NCI-H1417 (cell line): Measurements from ENCODE around the gene RNH1.

ENCODE experiments used
- DNase-seq, 3 experiments: peaks; one replicate each; lab custom pipeline; 2025; lab: John Stamatoyannopoulos, UW

RNH1 gene

GRCh38 chr11:499201-500076 lies 7.6 kb downstream of the RNH1 start:
- no peak for DNase-seq

- DNase-seq = no peak
Measured at GRCh38 chr11:498297-499181, 8.5 kb downstream of the RNH1 start.

- no peak for DNase-seq
Measured at GRCh38 chr11:497565-498296, 9.3 kb downstream of the RNH1 start.

- DNase-seq = no peak
Measured at GRCh38 chr11:496834-497564, 10.0 kb downstream of the RNH1 start.

GRCh38 chr11:495537-495931 lies 11.5 kb downstream of the RNH1 start:
- DNase-seq = no peak

- no peak for DNase-seq
Measured at GRCh38 chr11:494761-495536, 12.1 kb downstream of the RNH1 start.

- DNase-seq = peak in 1 of 3 experiments; percentile 32
Measured at GRCh38 chr11:492427-493226, 14.4 kb downstream of the RNH1 start.

GRCh38 chr11:491358-491757 lies 15.7 kb downstream of the RNH1 start:
- no peak for DNase-seq

GRCh38 chr11:490930-491260 lies 16.1 kb downstream of the RNH1 start:
- no peak for DNase-seq

GRCh38 chr11:490186-490929 lies 16.7 kb downstream of the RNH1 start:
- no peak for DNase-seq

- DNase-seq = no peak
Measured at GRCh38 chr11:489610-490185, 17.3 kb downstream of the RNH1 start.

- DNase-seq = no peak
Measured at GRCh38 chr11:488992-489391, 18.1 kb downstream of the RNH1 start.

GRCh38 chr11:488579-488978 lies 18.5 kb downstream of the RNH1 start:
- DNase-seq = no peak

GRCh38 chr11:488062-488461 lies 19.0 kb downstream of the RNH1 start:
- no peak for DNase-seq

GRCh38 chr11:487571-488021 lies 19.4 kb downstream of the RNH1 start:
- no peak for DNase-seq

GRCh38 chr11:486189-486588 lies 20.9 kb downstream of the RNH1 start:
- DNase-seq = no peak

GRCh38 chr11:484616-485015 lies 22.4 kb downstream of the RNH1 start:
- no peak for DNase-seq

GRCh38 chr11:479311-479710 lies 27.7 kb downstream of the RNH1 start:
- DNase-seq = no peak
